Keratinocyte (primary cell): ENCODE results near the gene WBP1L.

Experiments
- CTCF ChIP-seq, 3 experiments: IDR thresholded peaks in 1 of 3; conservative IDR thresholded peaks in 1 of 3; optimal IDR thresholded peaks in 1 of 3; 2 replicates in 2 of 3; 3 replicates in 1 of 3; pipeline versions ENCODE3 to v1.5.1; 2011; ENCODE audit warnings: low read length in 3 of 3, mild to moderate bottlenecking in 3 of 3, moderate library complexity in 2 of 3, control low read depth in 1 of 3, inconsistent platforms in 1 of 3; ENCODE audit not compliant: insufficient read depth in 2 of 3; ENCODE audit errors: extremely low read depth in 1 of 3
- EZH2 ChIP-seq: IDR thresholded peaks from one replicate; pipeline ENCODE4 v1.6.1; 2012; ENCODE audit warnings: inconsistent platforms, mild to moderate bottlenecking, low read length, moderate library complexity

- TF ChIP-seq CTCF (optimal IDR thresholded peaks at IDR 0.05 in 1 of 3, IDR thresholded peaks at IDR 0.05 in 1 of 3, conservative IDR thresholded peaks at IDR 0.05 in 1 of 3; ENCODE audit: extremely low read depth in 1 of 3, insufficient read depth in 2 of 3, low read length in 3 of 3), result no peak
- TF ChIP-seq EZH2, result no peak
These were observed 75.3 kb downstream of the WBP1L start for GRCh38 chr10:102819054-102819453.
